ENCODE data around the gene CSMD2.

DNA sequence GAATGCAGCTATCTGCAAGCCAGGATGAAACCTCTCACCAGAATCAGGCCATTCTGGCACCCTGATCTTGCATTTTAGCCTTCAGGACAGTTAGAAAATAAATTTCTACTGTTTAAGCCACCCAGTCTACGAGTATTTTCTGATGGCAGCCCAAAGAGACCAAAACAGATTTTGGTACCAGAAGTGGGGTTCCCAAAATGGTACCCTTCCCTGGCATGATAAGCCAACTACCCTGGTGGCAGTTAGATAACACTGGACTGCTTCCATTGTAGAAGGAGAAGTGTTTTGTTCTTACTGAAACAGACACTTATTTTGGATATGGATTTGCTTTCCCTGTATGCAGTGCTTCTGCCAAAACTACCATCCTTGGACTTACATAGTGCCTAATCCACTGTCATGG is 115.0 kb downstream of the CSMD2 start:
- TF ChIP-seq ZNF274 (IDR thresholded peaks at IDR 0.05; ENCODE audit: low read depth, low read length) (no peak), YY1 (IDR thresholded peaks at IDR 0.05; ENCODE audit: insufficient read depth, insufficient read length) (no peak)

Measured in NT2/D1 (cell line).